ENCODE measurements around the gene PCED1B. TPM values are rescaled to one million over a fixed set of nuclear protein-coding genes. Genes with fewer than 3 reads are reported as not detected.
"Not testable (repeated sequence)": the region's sequence is repeated elsewhere in the genome, so short reads cannot be mapped to it uniquely, and the experiment has no call there.

PCED1B gene
- total RNA-seq, 1 donor from 2014 or later, result 0.41 TPM

DNA sequence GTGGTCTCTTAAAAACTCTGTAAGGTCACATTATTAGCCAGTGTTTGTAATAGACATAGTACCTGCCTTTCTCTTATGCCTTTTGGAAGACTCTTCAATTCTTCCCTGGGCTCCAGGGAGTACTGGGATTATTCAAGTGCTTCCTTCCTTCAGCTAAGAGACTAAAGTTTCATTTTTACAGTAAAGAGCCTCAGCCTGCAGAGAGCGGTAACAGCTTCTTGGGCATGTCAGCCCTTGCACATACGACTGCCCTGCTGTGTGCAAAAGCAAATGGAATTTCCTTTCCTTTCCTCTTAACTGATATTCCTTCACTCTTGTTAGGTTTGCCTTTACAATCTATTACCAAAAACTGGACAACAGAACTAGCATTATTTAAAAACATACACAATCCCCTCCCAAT is 33.3 kb downstream of the PCED1B start:
- FAIRE-seq (no peak), DNase-seq (ENCODE audit: low spot score in 2 of 2) (no peak)

DNA sequence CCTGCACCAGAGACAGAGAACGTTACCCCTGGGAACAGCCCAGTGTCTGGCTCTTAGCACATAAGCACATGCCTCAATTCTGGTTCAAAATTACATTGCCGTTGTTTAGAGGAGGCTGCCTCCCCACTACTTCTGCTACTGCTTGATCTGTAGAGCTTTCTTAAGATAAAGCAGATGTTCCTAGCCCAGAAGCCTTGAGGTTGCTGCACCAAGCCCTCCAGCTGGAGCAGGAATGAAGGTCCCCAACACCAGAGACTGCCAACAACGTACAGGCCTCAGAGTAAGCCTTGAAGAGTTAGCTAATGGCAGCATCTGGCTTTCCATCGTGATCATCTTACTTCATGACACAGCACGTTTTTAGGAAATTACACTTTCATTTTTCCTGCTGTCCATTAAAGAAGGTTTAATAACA is 35.1 kb downstream of the PCED1B start:
- DNase-seq (ENCODE audit: low spot score in 2 of 2) (no peak), FAIRE-seq (no peak)

DNA sequence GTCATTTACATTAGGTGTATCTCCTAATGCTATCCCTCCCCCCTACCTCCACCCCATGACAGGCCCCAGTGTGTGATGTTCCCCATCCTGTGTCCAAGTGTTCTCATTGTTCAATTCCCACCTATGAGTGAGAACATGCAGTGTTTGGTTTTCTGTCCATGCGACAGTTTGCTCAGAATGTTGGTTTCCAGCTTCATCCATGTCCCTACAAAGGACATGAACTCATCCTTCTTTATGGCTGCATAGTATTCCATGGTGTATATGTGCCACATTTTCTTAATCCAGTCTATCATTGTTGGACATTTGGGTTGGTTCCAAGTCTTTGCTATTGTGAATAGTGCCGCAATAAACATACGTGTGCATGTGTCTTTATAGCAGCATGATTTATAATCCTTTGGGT is 37.9 kb downstream of the PCED1B start:
- not testable (repeated sequence) for DNase-seq (ENCODE audit: low spot score in 2 of 2); FAIRE-seq

DNA sequence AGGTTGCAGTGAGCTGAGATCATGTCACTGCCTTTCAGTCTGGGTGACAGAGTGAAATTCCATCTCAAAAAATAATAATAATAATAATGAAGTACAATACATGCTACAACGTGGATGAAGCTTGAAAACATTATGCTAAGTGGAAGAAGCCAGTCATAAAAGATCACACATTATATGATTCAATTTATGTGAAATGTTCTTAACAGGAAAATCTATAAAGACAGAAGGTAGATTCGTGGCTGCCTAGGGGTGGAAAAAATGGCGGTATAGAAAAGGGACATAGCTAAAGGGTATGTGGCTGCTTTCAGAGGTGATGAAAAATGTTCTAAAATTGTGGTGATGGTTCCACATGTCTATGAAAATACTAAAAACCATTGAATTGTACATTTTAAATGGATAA is 41.3 kb downstream of the PCED1B start:
- no peak for FAIRE-seq
- no peak for DNase-seq (ENCODE audit: low spot score in 2 of 2)

DNA sequence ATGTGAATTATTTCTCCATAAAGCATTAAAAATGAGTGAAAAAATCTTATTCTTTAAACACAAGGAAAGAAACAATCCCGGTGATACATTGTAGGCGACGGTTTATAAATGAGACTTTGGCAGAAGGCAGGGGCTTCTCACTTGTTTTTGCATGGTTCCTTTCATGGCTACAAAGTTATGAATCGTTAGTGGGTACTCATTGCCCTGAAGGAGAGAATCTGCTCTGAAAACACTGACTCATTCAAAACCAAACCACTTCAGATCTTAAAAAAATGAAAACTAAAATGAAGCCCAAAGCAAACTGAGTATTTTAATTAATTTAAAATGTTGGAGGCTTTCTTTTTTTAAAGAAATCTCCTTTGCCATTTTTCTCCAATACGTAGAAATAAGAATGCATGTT is 41.7 kb downstream of the PCED1B start:
- DNase-seq (ENCODE audit: low spot score in 2 of 2), result no peak

DNA sequence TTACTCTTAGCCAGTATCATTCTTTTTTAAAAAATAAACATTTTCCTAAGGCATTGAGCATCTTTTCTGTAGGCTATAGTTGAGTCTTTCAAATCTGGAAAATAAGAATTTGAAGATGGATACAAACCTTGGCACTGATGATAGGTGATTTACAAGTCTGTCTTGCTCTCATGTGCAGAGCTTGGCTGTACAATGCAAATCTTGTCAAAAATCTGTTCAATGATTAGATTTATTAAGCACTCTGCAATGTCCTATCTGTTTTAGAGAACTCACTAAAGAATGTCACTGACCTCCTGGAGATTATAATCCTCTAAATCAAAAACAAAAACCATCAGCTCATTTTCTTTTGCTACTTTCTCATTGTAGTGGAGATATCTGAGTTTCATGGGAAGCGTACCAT is 43.2 kb downstream of the PCED1B start:
- no peak for FAIRE-seq
- DNase-seq (ENCODE audit: low spot score in 2 of 2), result no peak

More for the DNA sequence above, 41.7 kb downstream of the PCED1B start:
- FAIRE-seq, result no peak

DNA sequence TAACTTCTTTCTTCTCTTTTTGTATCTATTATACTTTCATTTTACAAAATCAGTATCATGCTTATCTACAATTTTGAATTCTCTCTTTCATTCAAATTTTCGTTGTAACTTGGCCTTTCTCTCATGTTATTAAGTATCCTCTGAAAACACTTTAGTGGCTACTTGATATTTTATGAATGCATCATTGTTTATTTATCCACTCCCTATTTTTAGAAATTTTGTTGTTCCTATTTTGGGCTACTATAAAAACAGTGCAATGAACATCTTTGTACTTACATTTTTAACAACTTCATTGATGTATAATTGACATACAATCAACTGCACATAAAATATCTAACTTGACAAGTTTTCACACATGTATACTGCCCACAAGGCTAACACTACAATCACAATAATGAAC is 44.3 kb downstream of the PCED1B start:
- DNase-seq (ENCODE audit: low spot score in 2 of 2), result no peak
- FAIRE-seq, result no peak

DNA sequence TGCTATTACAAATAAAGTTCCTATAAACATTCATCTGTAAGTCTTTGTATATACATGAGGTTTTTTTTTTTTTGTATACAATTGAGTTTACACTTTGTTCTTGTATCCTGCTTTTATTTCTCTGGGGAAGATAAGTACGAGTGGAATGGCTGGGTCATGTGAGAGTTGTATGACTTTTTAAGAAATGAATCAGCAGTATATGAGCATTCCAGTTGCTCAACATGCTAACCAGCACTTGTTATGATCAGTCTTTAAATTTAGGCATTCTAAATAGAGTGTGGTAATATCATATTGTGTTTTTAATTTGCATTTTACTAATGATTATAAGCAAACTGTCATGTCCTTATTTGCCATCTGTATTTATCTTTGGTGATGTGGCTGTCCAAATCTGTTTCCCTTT is 45.0 kb downstream of the PCED1B start:
- DNase-seq (ENCODE audit: low spot score in 2 of 2), result no peak
- no peak for FAIRE-seq

DNA sequence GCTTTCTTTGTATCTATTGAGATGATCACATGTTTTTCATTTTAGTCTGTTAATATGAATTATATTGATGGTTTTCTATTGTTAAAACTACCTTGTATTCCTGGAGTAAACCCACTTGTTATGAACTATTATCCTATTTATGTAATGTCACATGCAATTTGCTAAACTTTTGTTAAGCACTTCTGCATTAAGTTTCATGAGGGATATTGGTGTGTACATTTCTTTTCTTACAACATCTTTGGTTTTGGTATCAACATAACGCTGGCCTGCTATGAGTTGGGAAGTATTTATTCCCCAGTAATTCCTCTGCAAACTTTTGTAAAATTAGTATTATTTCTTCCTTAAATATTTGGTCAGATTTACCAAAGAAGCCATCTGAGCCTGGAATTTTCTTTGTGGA is 46.8 kb downstream of the PCED1B start:
- FAIRE-seq (no peak), DNase-seq (ENCODE audit: low spot score in 2 of 2) (no peak)

DNA sequence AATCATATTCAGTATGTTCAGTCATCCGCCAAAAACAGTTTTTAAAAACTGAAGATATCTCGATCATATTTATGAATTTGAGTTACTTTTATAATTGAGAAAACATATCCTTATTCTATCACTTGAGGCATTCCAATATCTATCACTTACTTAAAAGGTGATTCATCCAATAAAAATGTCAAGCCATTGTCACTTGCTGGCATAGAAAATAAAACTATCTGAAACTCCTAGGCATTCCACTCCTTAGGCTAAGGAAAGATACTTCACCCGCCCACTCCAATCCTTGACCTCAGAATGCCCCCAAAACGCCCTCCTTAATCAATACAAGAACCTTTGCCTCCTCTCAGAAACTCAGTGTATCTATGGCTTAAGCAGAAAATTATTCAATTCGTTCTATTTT is 51.6 kb downstream of the PCED1B start:
- DNase-seq (ENCODE audit: low spot score in 2 of 2), result no peak
- no peak for FAIRE-seq

DNA sequence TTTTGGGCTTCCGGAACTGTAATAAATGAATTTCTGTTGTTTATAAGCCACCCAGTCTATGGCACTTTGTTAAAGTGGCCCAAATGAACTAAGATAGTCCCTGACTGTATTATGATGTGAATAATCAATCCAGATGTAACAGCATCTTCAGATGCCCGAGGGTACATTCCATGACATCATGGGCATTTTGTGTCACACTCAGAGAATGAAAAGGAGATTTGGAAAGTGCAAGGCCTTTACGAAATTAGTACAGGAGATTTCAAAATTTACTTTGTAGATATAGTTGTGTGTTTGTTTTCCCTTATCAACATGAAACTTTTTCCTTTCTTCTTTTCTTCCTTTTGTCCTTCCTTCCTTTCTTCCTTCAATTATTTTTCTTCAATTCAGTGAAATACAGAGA is 54.6 kb downstream of the PCED1B start:
- FAIRE-seq (no peak), DNase-seq (ENCODE audit: low spot score in 2 of 2) (no peak)

DNA sequence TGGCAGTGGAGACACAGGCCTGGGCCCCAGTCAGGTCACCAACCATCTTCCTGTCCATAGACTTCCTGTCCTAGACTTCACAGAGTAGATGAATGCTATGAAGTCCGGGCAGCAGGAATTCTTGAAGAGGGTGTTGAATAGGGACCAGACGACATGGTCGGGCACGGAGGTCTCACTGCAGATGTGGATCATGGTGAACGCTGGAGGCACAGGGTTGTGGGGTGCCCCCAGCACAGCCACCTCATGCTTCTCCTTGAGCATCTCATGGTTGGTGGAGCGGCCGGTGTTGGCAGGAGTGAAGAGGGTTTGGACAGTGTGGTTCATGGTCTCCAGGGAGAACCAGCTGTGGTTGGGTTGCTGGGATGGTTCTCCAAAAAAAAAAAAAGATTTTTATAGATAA is 56.2 kb downstream of the PCED1B start:
- DNase-seq (ENCODE audit: low spot score in 2 of 2), result no peak
- FAIRE-seq, result no peak

DNA sequence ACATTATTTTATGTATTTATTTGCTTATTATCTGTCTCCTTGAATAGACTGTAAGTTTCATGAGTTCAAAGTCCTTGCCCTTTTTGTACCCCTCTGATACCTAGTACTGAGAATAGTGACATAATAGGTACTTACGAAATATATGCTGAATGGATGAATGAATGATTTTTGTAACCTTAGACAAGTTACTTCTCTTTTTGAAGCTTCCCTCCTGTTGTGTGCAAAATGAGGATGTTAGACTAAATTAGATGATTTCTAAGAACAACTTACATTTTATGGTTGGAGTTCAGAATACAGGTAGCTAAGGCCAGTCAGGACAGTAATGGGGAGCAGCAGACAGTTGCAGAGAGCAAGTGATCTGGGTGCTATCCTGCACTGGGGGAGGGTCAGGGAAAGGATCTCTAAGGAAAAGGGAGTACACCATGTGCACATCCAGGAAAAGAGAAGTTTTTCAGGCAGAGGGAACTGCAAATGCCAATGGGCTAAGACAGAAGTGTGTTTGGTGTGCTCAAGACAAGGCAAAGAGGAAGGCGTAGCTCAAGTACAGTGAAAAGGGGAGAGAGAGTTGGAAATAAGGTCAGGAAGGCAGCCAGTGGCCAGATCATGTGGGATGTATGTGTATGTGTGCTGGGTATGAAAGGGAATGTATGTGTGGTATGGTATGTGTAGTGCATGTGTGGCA is 59.7 kb downstream of the PCED1B start:
- no peak for FAIRE-seq

DNA sequence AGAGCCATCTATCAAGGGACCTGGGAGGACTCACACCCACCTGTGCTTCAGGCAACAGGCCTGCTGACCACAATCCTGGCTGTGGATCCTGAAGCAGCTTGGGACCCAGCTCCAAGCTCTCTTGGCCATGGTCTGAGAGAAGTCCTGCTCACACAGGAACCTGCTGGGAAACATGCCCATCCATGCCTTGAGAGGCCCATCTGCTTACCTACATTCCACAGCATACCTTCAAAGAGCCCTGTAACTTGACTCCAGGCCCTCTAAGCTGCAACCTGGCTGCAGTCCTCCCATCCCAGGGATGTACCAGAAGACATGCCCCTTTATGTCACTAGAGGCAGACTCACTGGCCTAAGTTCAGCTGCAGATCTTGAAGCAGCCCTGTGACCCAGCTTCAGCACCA is 62.0 kb downstream of the PCED1B start:
- FAIRE-seq (no peak), DNase-seq (ENCODE audit: low spot score in 2 of 2) (no peak)

More for the DNA sequence above, 59.7 kb downstream of the PCED1B start:
- DNase-seq (ENCODE audit: low spot score in 2 of 2), result no peak

DNA sequence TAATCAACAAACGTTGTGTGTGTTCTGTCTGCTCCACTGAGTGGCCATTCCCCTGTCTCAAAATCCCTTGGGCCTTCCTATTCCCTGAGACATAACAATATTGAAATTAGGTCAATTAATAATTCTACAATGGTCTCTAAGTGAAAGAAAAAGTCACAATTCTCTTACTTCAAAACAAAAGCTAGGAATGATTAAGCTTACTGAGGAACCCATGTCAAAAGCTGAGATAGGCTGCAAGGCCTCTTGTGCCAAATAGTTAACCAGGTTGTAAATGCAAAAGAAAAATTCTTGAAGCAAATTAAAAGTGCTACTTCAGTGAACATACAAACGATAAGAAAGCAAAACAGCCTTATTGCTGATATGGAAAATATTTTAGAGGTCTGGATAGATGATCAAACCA is 65.3 kb downstream of the PCED1B start:
- no peak for FAIRE-seq

DNA sequence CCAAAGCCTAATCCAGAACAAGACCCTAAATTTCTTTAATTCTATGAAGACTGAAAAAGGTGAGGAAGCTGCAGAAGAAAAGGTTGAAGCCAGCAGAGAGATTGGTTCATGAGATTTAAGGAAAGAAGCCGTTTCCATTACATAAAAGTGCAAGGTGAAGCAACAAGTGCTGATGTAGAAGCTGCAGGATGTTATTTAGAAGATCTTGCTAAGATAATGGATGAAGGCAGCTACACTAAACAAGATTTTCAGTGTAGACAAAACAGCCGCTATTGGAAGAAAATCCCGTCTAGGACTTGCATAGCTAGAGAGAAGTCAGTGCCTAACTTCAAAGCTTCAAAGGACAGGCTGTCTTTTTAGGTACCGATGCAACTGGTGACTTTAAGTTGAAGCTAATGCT is 65.8 kb downstream of the PCED1B start:
- FAIRE-seq (no peak), DNase-seq (ENCODE audit: low spot score in 2 of 2) (no peak)

More for the DNA sequence above, 65.3 kb downstream of the PCED1B start:
- DNase-seq (ENCODE audit: low spot score in 2 of 2), result no peak

DNA sequence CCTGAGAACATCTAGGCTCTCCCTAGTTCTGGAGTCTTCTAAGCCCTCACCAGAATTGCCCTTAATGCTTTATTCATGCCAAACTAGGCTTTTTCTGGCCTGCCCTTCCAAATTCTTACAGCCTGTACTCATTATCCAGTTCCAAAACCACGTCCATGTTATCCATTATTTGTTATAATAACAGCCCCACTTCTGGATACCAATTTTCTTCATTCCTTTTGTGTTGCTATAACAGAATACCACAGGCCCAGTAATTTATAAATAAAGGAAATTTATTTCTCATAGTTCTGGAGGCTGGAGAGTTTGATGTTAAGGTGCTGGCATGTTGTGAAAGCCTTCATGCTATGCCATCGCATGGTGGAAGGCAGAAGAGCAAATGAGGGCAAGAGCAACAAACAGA is 68.3 kb downstream of the PCED1B start:
- no peak for FAIRE-seq
- no peak for DNase-seq (ENCODE audit: low spot score in 2 of 2)

DNA sequence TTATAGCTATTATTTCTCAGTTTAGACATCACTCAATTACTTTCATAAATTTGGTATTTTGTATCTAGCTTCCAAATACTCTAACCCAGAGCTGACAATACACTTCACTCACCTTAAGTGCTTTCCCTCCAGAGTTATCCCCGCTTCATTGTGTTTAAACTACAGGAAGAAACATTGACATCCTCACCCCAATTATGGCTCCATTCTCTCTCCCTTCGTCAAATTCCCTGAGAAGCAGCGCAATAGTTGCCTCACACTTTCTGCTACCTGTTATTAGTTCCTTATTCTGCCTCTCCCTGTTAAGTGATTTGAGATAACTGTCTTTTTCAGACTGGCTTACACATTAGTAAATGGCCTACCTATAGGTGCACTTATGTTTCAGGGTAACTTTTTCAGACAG is 69.7 kb downstream of the PCED1B start:
- no peak for FAIRE-seq
- DNase-seq (ENCODE audit: low spot score in 2 of 2), result no peak

DNA sequence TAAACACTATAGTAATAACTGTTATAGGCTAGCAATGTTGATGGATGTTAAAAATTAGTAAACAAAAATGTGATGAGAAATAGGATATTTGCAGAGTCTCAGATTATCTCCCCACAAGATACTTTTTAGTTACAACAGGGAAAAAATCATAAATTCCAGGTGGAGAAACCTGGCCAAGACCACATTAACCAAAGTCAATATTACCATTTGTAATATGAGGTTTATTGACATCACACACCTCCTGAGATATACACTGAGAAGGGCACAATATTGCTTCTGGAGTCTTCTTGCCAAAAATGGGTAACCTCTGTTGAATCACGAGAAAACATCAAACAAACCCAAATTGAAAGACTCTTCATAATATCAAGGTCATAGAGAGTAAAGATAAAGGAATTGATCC is 72.7 kb downstream of the PCED1B start:
- DNase-seq (ENCODE audit: low spot score in 2 of 2), result no peak
- FAIRE-seq, result no peak

DNA sequence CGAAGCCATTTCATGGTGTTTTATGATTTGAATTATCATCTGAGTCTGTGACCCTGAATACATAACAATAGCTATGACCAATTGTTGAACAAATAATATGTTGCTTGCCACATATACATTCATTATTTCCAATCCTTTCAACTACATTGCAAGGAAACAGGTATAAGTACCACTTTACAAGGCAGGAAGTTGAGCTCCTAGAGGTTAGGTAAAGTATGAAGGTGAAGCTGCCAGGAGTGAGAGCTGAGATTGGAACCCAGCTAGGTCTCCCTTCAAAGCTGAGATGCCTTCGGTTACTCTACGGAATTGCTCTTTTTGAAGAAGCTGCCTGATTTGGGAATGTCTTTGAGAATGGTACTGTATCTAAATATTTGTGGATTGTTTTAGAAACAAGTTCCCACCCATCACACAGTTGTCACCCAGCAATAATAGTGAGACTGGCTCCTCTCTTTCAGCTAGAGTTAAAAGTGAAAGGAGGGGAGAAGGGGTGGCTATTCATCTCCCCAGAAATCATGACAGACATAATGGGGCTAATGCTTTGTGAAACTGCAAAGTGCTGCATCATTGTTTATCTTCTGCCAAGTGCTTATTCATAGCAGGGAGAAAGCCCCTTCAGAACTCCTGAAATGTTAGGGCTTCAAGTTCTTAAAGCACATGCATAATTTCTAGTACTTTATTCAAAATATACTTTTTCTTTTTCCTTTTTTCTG is 76.2 kb downstream of the PCED1B start:
- FAIRE-seq (no peak), DNase-seq (ENCODE audit: low spot score in 2 of 2) (no peak)

DNA sequence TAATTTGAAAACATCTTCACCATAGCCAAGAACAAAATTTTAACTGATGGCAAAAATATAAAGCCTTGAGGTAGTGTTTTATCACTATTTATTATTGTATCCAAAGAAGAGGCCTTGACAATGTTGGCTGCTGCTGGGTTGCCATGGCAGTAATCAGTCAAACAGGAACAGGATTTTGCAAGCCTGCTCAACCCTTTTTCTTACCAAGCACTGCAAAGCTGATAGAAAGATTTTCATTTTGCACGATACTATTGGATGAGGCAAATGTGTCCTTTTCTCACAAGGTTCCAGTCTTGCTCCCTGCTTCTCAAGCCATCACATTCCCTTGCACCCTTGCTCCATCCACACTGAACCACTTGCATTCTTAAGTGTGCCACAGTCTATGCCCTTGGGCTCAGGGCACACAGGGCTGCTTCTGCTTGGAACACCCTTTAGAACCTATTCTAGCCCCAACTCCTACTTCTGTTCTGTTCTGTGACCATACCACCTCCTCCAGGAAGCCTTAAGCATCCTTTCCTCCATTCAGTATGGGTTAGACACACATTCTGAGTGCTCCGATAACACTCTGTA is 76.8 kb downstream of the PCED1B start:
- FAIRE-seq, result no peak

DNA sequence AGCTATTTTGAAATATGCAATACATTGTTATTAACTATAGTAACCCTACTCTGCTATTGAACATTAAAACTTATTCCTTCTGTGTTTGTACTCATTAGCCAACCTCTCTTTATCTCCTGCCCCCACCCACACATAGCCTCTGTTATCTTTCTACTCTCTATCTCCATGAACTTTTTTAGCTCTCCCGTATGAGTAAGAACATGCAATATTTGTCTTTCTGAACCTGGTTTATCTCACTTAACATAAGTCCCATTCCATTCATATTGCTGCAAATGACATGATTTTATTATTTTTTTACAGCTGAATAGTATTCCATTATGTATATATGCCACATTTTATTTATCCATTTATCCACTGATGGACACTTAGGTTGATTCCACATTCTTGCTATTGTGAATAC is 79.4 kb downstream of the PCED1B start:
- DNase-seq (ENCODE audit: low spot score in 2 of 2), result no peak

More for the DNA sequence above, 76.8 kb downstream of the PCED1B start:
- no peak for DNase-seq (ENCODE audit: low spot score in 2 of 2)

More for the DNA sequence above, 79.4 kb downstream of the PCED1B start:
- FAIRE-seq, result no peak
